GM12878 (cell line): ENCODE measurements around the gene DAZAP1. TPM values are rescaled to one million over a fixed set of nuclear protein-coding genes. Genes with fewer than 3 reads are reported as not detected.

ENCODE experiments used
- CBX5 ChIP-seq: sonication (generic); IDR thresholded peaks from 2 replicates; pipeline ENCODE4 v1.6.1; 2016; ENCODE audit warnings: low read depth, moderate library complexity, mild to moderate bottlenecking, inconsistent platforms
- EED ChIP-seq: sonication (generic); IDR thresholded peaks from 2 replicates; pipeline ENCODE4 v1.6.1; 2016; ENCODE audit warnings: antibody characterized with exemption, low read depth
- RBBP5 ChIP-seq: fragments of 200-600 bp; sonication (generic); conservative IDR thresholded peaks from 2 replicates; pipeline ENCODE4 v1.6.1; 2016
- TAF1 ChIP-seq: IDR thresholded peaks from 2 replicates; pipeline ENCODE4 v1.6.1; 2011; ENCODE audit warnings: mild to moderate bottlenecking, low read depth, low read length, borderline replicate concordance
- YBX1 ChIP-seq: fragments of 450-650 bp; IDR thresholded peaks from 2 replicates; pipeline ENCODE4 v1.6.1; 2016; ENCODE audit warnings: antibody characterized with exemption
- ZBTB11 ChIP-seq: fragments of 450-650 bp; formaldehyde crosslinking; IDR thresholded peaks from 2 replicates; pipeline ENCODE4 v1.5.0; 2022; ENCODE audit warnings: mild to moderate bottlenecking, missing genetic modification characterization
- ZBTB40 ChIP-seq: fragments of 450-650 bp; IDR thresholded peaks from 2 replicates; pipeline ENCODE4 v1.6.1; 2016; ENCODE audit warnings: mild to moderate bottlenecking, moderate library complexity, borderline replicate concordance
- polyA plus RNA-seq, 11 experiments: library from polyadenylated mRNA; depleted of rRNA in 4 of 11; unstranded in 6 of 11; stranded (reverse) in 5 of 11; fragments of >200 nt; fragmentation: Nextera tagmentation in 4 of 11; fragmentation: Illumina TruSeq in 1 of 11; extraction: Ambion mirVana in 4 of 11; extraction: Trizol in 1 of 11; gene quantifications; 1 replicate in 1 of 11; 2 replicates in 10 of 11; pipeline versions ENCODE4 v1.2.1 to v1.2.3, GENCODE V29; 2011 to 2016; ENCODE audit warnings: inconsistent platforms in 2 of 11, missing spikeins in 2 of 11, low read depth in 1 of 11
- total RNA-seq, 4 experiments: library from RNA; depleted of rRNA in 3 of 4; stranded (reverse); fragments of >200 nt in 3 of 4; fragmentation: Illumina TruSeq in 1 of 4; extraction: Trizol in 1 of 4; gene quantifications; 2 replicates each; pipeline versions ENCODE4 v1.2.1 to v1.2.3, GENCODE V29; 2013 to 2021

Gene DAZAP1
- total and polyA plus RNA-seq, 10 of the 15 experiments (the other 5 are each of a cell fraction or from before 2014, with no cell fraction given), result 9.9 to 240 (median 92.3) TPM

GRCh38 chr19:1369214-1369805 lies 38.1 kb upstream of the DAZAP1 start (continued):
- TF ChIP-seq ZBTB40 (no peak), ZBTB11 (no peak), CBX5 (no peak), RBBP5 (no peak), TAF1 (no peak), EED (no peak), YBX1 (no peak)
